Placental epithelial cell (primary cell): ENCODE data around the gene FCN2. TPM values are rescaled to one million over a fixed set of nuclear protein-coding genes. Genes with fewer than 3 reads are reported as not detected.

Experiments used
- small RNA-seq: library from RNA; depleted of rRNA; stranded (forward); fragments of <200 nt; gene quantifications from one replicate; pipeline ENCODE3, GENCODE V24; 2012
- total RNA-seq: library from RNA; depleted of rRNA; stranded (reverse); fragments of >200 nt; gene quantifications from 2 replicates; pipeline ENCODE4 v1.2.3, GENCODE V29; 2012

Gene FCN2
- total RNA-seq, result not detected in 2 replicates

GRCh38 chr9:134880484-134881312 lies at the start of gene FCN2:
Gene FCN2, plus strand, starts transcription at chr9:134880810. Its CDS starts 12 bp downstream, at chr9:134880822.

GRCh38 chr9:134917431-134918373 lies 37.1 kb downstream of the FCN2 start, which contains the start of gene FCN1:
Gene FCN1, minus strand, starts transcription at chr9:134917912. Its CDS starts 41 bp downstream, at chr9:134917871.

Small RNAs within 50 kb of the gene (small RNA-seq; reads per million reads assigned to genes)
- gene AL603650.1 (not detected), gene MIR3689A (not detected), gene MIR3689B (not detected), gene MIR3689C (not detected), gene MIR3689D1 (not detected), gene MIR3689D2 (0.09 reads per million), gene MIR3689E (not detected), gene MIR3689F (not detected)

Other genes starting within 250 kb of the FCN2 start
- 1,218 and 1,938 TPM in 2 replicates for gene COL5A1, start 239.0 kb upstream of the FCN2 start, total RNA-seq
- gene FCN1, start 37.1 kb downstream of the FCN2 start, total RNA-seq, result not detected in 2 replicates
- gene OLFM1, start 206.9 kb downstream of the FCN2 start, total RNA-seq, result 0.39 and 1.2 TPM in 2 replicates